Esophagus squamous epithelium (tissue), 4 donors: ENCODE measurements around the gene ARHGAP26.

Source experiments
- POLR2A ChIP-seq, 4 donors: fragments of 450-650 bp; IDR thresholded peaks; one replicate each; pipeline ENCODE4 v1.6.1; 2017; ENCODE audit warnings: antibody characterized with exemption in 4 of 4, mild to moderate bottlenecking in 4 of 4, moderate library complexity in 3 of 4
- TF ChIP-seq, protein P1 (sequence below), 6 experiments: fragments of 450-650 bp in 4 of 6; fragments of 200-600 bp in 2 of 6; sonication (generic) in 2 of 6; IDR thresholded peaks; one replicate each; pipeline ENCODE4 v1.5.1; 2016 to 2019; ENCODE audit warnings: antibody characterized with exemption in 6 of 6, mild to moderate bottlenecking in 4 of 6, moderate library complexity in 4 of 6

DNA sequence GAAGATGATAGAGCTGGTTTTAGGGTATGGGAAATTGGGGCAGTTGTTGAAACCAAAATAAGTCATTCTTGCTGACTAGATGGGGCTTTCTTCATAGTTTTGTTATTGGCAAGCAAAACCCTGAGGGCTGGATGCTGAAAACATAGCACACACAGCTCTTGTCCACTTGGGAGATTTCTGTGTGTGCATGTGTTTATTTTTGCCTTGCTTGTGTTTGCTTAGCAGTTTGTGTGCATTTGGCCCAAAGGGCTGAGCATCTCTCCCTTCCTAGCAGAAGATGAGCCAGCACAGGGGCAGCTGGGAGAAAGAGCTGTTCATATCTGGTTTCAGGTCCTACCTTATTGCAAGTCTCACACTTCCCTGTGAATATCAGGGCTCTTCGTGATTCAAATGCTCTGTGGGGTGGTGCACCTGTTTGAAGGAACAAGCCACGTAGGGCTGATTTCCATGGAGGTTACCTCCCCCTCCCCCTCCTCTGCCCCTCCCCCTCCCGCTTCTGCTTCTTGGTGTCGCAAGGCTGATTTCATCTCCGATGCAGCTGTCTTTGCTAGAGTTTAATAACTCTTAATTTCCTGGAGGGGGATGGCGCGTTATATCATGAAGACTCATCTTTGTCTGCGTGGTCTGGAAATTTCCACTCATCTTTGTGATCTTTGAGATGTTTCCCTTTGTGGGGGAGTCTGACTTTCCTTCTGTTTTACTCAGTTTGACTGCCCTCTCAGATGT lies 296.5 kb downstream of the ARHGAP26 start:
- TF ChIP-seq, protein P1, sequence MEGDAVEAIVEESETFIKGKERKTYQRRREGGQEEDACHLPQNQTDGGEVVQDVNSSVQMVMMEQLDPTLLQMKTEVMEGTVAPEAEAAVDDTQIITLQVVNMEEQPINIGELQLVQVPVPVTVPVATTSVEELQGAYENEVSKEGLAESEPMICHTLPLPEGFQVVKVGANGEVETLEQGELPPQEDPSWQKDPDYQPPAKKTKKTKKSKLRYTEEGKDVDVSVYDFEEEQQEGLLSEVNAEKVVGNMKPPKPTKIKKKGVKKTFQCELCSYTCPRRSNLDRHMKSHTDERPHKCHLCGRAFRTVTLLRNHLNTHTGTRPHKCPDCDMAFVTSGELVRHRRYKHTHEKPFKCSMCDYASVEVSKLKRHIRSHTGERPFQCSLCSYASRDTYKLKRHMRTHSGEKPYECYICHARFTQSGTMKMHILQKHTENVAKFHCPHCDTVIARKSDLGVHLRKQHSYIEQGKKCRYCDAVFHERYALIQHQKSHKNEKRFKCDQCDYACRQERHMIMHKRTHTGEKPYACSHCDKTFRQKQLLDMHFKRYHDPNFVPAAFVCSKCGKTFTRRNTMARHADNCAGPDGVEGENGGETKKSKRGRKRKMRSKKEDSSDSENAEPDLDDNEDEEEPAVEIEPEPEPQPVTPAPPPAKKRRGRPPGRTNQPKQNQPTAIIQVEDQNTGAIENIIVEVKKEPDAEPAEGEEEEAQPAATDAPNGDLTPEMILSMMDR (IDR thresholded peaks at IDR 0.05): no peak
- TF ChIP-seq POLR2A (IDR thresholded peaks at IDR 0.05): no peak
